Pancreas (tissue), 10 donors: ENCODE results near the gene CPSF6. TPM values are rescaled to one million over a fixed set of nuclear protein-coding genes. Genes with fewer than 3 reads are reported as not detected.

Source experiments
- ATAC-seq, 4 donors: fragments of 200-7000 bp; cut with Tn5 transposase; one replicate each; pipeline versions ENCODE4 v1.8.0 to v1.9.1; 2020; ENCODE audit warnings: mild to moderate bottlenecking in 4 of 4, moderate library complexity in 4 of 4
- DNase-seq, 6 donors: peaks; one replicate each; pipeline ENCODE4 v3.0.0-alpha.2; 2020
- FAIRE-seq: peaks from 2 replicates; lab custom pipeline; 2012; peaks lifted over from hg19 to GRCh38; lab: Jason Lieb, UNC
- H3K27ac ChIP-seq, 4 donors: fragments of 200-600 bp; sonication (generic); 1 replicate in 3 of 4; 2 replicates in 1 of 4; pipeline versions ENCODE4 v1.5.0 to v1.8.0; 2020
- H3K27me3 ChIP-seq, 4 donors: fragments of 200-600 bp; one replicate each; pipeline ENCODE4 v1.8.0; 2021
- H3K36me3 ChIP-seq, 3 donors: fragments of 200-600 bp; sonication (generic) in 1 of 3; one replicate each; pipeline versions ENCODE4 v1.5.0 to v1.8.0; 2020 to 2021
- H3K4me1 ChIP-seq, 3 donors: fragments of 200-600 bp; one replicate each; pipeline ENCODE4 v1.8.0; 2021
- H3K4me3 ChIP-seq, 4 donors: fragments of 200-600 bp; sonication (generic) in 2 of 4; one replicate each; pipeline versions ENCODE4 v1.5.0 to v1.8.0; 2020 to 2021
- H3K9me3 ChIP-seq, 4 donors: fragments of 200-600 bp; one replicate each; pipeline ENCODE4 v1.8.0; 2021
- CTCF ChIP-seq, 4 donors: fragments of 200-600 bp; sonication (generic) in 3 of 4; IDR thresholded peaks; one replicate each; pipeline versions ENCODE4 v1.5.0 to v1.8.0; 2021; ENCODE audit warnings: antibody characterized with exemption in 4 of 4
- WGBS, 2 donors: extraction: QIAGEN DNeasy Blood & Tissue Kit; methylation state at CpG; one replicate each; pipeline ENCODE4 v1.1.7; 2013; 5-methylcytosine and 5-hydroxymethylcytosine counted together
- intact Hi-C, 3 donors: fragments of 100-400 bp; cut with DNase I; formaldehyde crosslinking; loops; one replicate each; pipeline versions ENCODE4 v1.11.1 to v1.14.2; 2022
- polyA plus RNA-seq, 2 donors: library from polyadenylated mRNA; stranded (reverse); fragments of 200-250 nt; gene quantifications; one replicate each; pipeline ENCODE4 v1.2.3, GENCODE V29; 2013
- total RNA-seq, 6 donors: library from RNA; stranded (reverse); fragmentation: NEBNext Ultra II Directional in 4 of 6; extraction: Animal tissue kit (Norgen Biotek cat#: 25700) in 4 of 6; gene quantifications; one replicate each; pipeline versions ENCODE4 v1.2.1 to v1.2.4, GENCODE V29; 2021 to 2023
- donor health status: healthy with polysubstance abuse.
- donor health status: DM: no; HTN: no; CAD: no; lungs with moderate emphysema.
- donor health status: DM: no; HTN: no; CAD: no.
- donor health status: control.
- donor health status: control.
- donor health status: Bipolar disorder and iron deficiency.
- donor health status: DM: yes; HTN: yes; CAD: no.
- donor health status: DM: no; HTN: no; CAD: no.
- donor health status: DM: no; HTN: no; CAD: no.
- donor health status: DM: yes; HTN: yes; CAD: no.

CPSF6 gene
- total and polyA plus RNA-seq, 8 donors, result 14.1 to 34.2 (median 25.1) TPM

- H3K4me1 ChIP-seq, result peaks cover 0 to 6% (median 0%) of the 10 kb centered on the region in 3 donors
- WGBS, 2 donors, result 0 to 1% methylated on average over 19 of the region's 19 CpGs
- no peaks in the 10 kb centered on the region for H3K36me3 ChIP-seq
- peak; percentile 49 to 83 (median 71) for DNase-seq
- intact Hi-C loops, result no loop called here
- peak overlapping the region in 1 of 4 donors; percentile 2 for H3K4me3 ChIP-seq
- no peaks in the 10 kb centered on the region for H3K9me3 ChIP-seq
- no peak overlapping the region for H3K27ac ChIP-seq
- no peak for TF ChIP-seq CTCF (IDR thresholded peaks at IDR 0.05)
- peaks cover 0 to 4% (median 0%) of the 10 kb centered on the region in 4 donors for H3K27me3 ChIP-seq
- no peak for FAIRE-seq
- peak; percentile 71 to 92 (median 84) for ATAC-seq
Measured at GRCh38 chr12:69284131-69284530, 44.8 kb downstream of the CPSF6 start.

GRCh38 chr12:69287556-69287955 lies 48.2 kb downstream of the CPSF6 start:
- 33 to 43% methylated on average over 3 of the region's 3 CpGs for WGBS, 2 donors
- intact Hi-C loops, result no loop called here

GRCh38 chr12:69290545-69291277 lies 51.3 kb downstream of the CPSF6 start:
- Histone ChIP-seq H3K9me3 (no peaks in the 10 kb centered on the region), H3K4me1 (no peaks in the 10 kb centered on the region), H3K27me3 (no peaks in the 10 kb centered on the region), H3K4me3 (no peak overlapping the region), H3K36me3 (no peaks in the 10 kb centered on the region), H3K27ac (no peak overlapping the region)
- DNase-seq (peak; percentile 77 to 87 (median 81)), FAIRE-seq (no peak), ATAC-seq (peak; percentile 98 to 100 (median 100))
- intact Hi-C loops, result loop anchor here in 1 of 3 donors (10.0 kb wide), 1 partner anchor 274 kb away; no protein-coding TSS in a partner anchor
- TF ChIP-seq CTCF (IDR thresholded peaks at IDR 0.05), result peak; percentile 86 to 98 (median 96)
- WGBS, 2 donors, result 14 to 17% methylated on average over 9 of the region's 9 CpGs

More at GRCh38 chr12:69287556-69287955, 48.2 kb downstream of the CPSF6 start:
- Histone ChIP-seq H3K4me1 (peaks cover 0 to 6% (median 0%) of the 10 kb centered on the region in 3 donors), H3K9me3 (no peaks in the 10 kb centered on the region), H3K4me3 (no peak overlapping the region), H3K27ac (no peak overlapping the region), H3K36me3 (no peaks in the 10 kb centered on the region), H3K27me3 (peaks cover 0 to 4% (median 0%) of the 10 kb centered on the region in 4 donors)
- TF ChIP-seq CTCF (IDR thresholded peaks at IDR 0.05), result no peak
- no peak for ATAC-seq
- DNase-seq, result no peak
- no peak for FAIRE-seq

GRCh38 chr12:69291278-69291593 lies 51.9 kb downstream of the CPSF6 start:
- H3K4me1 ChIP-seq, result no peaks in the 10 kb centered on the region
- TF ChIP-seq CTCF (IDR thresholded peaks at IDR 0.05), result no peak
- FAIRE-seq (no peak), ATAC-seq (no peak), DNase-seq (no peak)
- no peaks in the 10 kb centered on the region for H3K27me3 ChIP-seq
- intact Hi-C loops, result loop anchor here in 1 of 3 donors (10.0 kb wide), 1 partner anchor 274 kb away; no protein-coding TSS in a partner anchor
- H3K36me3 ChIP-seq, result no peaks in the 10 kb centered on the region
- no peaks in the 10 kb centered on the region for H3K9me3 ChIP-seq
- H3K27ac ChIP-seq, result no peak overlapping the region
- H3K4me3 ChIP-seq, result no peak overlapping the region

- TF ChIP-seq CTCF (IDR thresholded peaks at IDR 0.05), result no peak
- intact Hi-C loops, result loop anchor here in 1 of 3 donors (10.0 kb wide), 1 partner anchor 267 kb away; no protein-coding TSS in a partner anchor
- H3K4me3 ChIP-seq, result no peak overlapping the region
- H3K27me3 ChIP-seq, result no peaks in the 10 kb centered on the region
- H3K4me1 ChIP-seq, result no peaks in the 10 kb centered on the region
- H3K9me3 ChIP-seq, result no peaks in the 10 kb centered on the region
- ATAC-seq, result no peak
- H3K27ac ChIP-seq, result no peak overlapping the region
- no peak for FAIRE-seq
- WGBS, 2 donors, result 93 to 94% methylated on average over 1 of the region's 1 CpG
- DNase-seq, result no peak
- H3K36me3 ChIP-seq, result no peaks in the 10 kb centered on the region
Measured at GRCh38 chr12:69298133-69298532, 58.8 kb downstream of the CPSF6 start.
